Hematopoietic multipotent progenitor cell treated with erythropoietin and hydrocortisone succinate and interleukin-3 and kit ligand, for 6 days (in vitro differentiated cells): ENCODE results near the gene ST6GAL2.

Experiments
- DNase-seq: peaks from one replicate; pipeline ENCODE4 v3.0.0-alpha.2; 2015

Gene ST6GAL2

DNA sequence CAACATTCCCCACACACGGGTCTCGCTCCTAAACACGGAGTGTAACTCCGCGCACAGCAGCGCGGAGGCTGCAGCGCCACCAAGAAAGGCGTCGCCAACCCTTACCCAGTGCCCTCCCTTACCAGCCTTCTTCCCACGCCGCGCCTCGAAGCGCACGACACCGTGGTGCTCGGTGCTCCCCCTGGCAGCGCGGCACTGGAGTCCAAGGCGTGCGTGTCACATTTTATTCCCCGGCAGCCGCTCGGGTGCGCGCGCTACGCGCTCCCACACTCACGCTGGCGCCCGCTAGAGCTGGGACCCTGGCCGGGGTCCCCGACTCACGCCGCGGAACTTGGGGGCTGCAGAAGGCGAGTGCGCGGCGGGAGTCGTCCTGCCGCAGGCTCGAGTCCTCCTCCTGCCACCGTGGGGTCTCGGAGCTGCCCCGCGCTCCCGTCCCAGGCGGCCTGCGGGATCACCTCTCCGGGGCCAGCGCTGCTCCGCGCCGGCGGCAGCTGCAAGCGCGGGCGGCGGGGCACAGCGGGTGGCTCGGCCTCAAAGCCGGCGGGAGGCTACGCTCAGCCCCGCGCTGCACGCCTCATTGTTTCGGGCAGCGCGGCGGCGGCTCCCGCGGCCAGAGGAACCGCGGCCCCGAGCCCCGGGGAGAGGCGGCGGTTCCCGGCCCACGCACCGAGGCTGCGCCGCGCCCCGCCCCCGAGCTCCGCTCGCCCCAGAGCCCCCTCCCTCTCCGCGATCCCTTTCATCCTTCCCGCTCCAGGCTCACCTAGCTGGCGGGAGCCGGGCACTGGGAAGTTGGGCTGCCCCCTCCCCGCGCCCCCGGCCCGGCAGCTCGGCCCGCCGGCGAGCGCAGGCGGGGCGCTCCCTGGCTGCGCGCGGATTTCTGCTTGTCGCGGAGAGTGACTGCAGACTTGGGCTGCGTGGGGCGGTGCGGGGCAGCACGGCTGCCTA is at the start of gene ST6GAL2:
TSS of gene ST6GAL2 (minus strand) at position 197 of the 945 bp plus-strand sequence. CDS start 42,190 bp downstream, outside the sequence.
- DNase-seq: peak; percentile 37

DNA sequence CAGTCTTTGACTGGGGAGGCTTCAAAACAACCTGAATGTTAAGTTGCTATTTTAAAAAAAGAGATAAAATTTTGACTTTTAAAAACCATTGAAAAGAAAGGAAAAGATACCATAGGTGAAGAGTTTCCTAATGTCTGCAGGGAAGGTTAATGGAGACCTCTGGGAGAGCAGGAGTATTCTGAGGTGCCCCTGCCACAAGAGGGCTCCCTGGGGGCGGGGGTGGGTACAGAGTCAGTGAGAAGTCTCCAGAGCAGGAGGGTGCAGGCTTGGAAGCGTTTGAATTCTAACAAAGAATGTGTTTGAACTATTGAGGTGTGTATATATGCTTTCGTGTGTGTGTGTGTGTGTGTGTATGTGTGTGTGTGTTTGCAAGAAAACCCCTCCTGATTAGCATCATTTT is 46.7 kb upstream of the ST6GAL2 start:
- no peak for DNase-seq

GRCh38 chr2:106931717-106932335 is 45.9 kb upstream of the ST6GAL2 start:
- no peak for DNase-seq

DNA sequence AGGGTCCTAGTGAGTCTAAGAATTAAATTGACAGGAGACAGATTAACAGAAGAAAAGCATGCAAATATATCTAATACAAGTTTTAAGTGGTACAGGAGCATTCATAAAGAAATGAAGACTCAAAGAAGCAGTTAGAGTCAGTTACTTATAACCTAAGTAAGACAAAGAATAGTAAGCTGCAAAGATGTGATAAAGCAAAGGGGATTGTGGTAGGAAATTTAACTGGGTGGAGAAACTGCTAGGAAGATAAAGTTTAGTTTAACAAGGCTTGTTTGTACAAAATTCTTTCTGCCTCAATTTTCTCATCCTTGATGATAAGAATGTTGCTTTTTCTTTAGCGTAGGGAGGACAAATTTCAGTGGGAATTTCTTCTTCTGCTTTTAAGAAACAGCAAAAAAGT is 35.5 kb upstream of the ST6GAL2 start:
- peak; percentile 58 for DNase-seq

GRCh38 chr2:106919012-106919411 is 33.0 kb upstream of the ST6GAL2 start:
- DNase-seq: no peak

DNA sequence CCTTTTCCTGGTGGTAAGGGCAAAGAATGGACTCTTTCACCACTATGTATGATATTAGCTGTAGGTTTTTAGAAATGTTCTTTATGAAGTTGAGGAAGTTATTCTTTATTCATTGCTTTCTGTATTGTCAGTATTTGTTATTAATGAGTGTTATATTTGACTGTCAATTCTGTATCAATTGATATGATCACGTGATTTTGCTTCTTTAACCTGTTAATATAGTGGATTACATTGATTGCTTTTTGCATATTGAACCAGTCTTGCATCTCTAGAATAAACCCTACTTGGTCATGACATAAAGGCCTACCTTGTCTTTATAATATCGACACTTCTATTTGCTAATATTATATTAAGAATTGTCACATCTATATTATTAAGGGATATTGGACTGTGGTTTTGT is 18.3 kb upstream of the ST6GAL2 start:
- no peak for DNase-seq

DNA sequence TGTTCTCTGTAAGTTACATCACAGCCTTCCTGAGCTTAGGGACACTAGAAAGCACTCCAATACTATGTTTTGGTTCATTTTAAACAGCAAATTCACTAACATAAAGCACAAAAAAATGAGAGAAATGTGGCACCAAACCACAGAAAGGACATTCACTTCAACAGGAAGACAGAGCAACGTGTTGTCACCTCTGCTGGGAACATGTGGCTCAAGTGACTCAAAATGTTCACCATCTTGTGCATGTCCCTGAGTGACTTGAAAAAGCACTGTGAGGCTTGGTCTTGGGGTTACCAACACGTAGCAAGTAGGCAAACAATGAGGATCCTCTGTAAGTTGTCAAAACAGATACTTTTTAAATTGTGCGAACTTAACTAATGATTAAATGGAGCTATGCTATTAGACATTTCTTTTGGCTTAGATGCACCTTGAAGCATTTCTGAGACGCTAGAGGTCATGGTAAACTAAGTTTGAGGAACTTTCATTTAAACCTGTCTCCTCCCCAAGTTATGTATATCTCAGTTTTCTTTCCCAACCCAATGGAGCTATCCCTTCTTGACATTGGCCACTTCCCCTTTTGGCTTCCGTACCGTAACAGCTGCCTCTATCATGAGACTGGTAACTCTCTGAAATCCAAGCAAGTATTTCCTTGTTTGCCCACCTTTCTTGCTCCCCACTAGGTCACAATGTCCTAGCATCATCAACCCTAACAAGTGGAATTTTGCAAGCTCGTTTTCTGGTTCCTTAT is 14.0 kb upstream of the ST6GAL2 start:
- peak; percentile 25 for DNase-seq

DNA sequence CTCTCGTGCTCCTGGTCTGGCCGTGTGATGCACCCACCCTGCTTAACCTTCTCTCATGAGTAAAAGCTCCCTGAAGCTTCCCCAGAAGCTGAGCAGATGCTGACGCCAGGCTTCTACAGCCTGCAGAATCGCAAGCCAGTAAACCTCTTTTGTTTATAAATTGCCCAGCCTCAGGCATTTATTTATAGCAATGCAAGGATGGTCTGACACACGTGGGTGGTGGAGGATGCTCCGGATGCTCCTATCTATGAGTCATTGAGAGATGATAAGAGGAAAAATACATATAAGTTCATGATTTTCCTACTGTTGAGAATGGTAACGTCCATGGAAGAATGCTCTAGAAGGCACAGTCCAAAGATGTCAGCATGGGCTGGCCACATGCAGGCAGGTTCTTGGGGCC is 8.6 kb upstream of the ST6GAL2 start:
- no peak for DNase-seq

- no peak for DNase-seq
Measured at GRCh38 chr2:106892048-106892447, 6.1 kb upstream of the ST6GAL2 start.

GRCh38 chr2:106890606-106891005 is 4.6 kb upstream of the ST6GAL2 start:
- peak; percentile 37 for DNase-seq

DNA sequence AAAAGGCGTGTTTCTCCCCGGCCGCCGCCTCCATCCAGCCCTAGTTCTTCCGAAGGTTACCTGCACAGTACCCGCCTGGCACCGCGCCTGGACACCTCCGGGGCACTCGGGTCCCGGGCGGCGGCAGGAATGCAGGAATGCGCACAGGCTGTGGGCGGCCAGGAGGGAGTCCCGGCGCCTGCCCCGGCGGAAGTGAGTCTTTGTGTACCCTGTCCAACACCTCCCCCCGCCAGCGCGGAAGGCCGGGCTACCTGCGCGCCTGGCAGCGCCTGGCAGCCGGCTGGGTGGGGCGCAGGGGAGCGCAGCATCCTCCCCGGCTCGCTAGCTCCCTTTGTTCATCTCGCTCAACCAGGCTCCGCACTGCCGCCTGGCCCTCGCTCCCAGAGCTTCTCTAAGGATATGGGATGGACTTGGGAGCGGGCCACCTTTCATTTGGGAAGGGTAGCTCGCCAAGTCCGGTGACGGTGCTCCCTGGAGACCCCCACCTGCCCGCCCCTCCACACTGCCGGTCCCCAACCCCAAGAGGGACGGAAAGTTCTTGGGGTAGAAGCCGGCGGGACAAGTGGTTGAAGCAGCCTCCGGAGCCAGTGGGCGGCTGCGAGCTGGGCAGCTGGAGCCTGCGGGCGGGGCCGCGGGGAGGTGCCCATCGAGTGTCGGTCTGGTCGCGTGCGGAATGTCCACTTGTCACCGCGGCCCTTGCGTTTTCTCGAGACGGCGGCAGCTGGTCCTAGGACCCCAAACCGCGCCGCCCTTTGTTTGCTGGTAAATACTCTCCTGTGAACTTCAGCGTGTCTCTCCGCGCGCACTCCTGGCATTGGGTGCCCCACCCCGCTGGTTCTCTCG is 1.2 kb upstream of the ST6GAL2 start:
- DNase-seq: no peak

DNA sequence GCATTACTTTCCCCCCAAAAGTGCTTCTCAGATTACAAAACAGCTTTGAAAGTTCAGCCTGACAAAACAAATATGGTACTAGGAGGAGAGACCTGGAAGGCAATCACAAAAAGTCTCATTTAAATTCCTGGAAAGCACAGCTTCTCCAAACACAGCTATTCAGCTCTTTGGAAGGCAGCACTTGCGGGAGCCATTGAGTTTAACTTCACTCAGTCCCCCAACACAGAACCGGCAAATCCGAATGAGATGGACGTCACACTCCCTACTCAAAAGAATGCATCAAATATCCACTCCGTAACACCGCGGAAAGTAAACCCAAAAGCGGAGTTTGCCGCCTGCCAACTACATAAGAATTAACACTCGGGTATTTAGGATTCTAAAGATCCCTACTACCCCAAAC is 638 bp downstream of the ST6GAL2 start:
- DNase-seq: peak; percentile 10

DNA sequence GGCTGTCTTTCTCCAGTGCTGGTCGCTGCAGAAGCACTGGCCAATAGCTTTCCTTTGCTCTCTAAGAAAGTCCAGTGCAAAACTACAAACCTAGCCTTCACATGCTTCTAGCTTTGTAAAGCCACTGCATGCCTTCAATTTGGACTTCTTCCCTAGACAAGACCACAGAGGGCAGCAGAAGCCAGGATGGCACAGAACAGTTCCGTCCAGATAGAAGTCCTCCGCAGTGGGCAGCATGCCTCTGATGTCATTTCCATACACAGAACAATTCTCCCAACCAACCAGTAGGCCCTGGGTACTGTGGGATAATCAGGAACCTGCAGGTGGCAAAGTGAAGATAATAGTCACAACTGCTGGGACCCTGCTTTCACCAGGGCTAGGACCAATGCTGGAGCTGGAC is 3.3 kb downstream of the ST6GAL2 start:
- peak; percentile 11 for DNase-seq

DNA sequence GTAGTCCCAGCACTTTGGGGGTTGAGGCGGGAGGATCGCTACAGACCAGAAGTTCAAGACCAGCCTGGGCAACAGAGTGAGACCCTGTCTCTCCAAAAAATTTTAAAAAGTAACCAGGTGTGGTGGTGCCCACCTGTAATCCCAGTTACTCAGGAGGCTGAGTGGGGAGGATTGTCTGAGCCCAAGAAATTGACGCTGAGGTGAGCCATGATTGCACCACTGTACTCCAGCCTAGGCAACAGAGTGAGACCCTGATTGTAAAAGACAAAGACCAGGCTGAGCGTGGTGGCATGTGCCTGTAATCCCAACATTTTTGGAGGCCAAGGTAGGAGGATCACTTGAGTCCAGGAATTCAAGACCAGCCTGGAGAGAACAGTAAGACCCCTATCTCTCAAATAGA is 7.8 kb downstream of the ST6GAL2 start:
- DNase-seq: no peak

DNA sequence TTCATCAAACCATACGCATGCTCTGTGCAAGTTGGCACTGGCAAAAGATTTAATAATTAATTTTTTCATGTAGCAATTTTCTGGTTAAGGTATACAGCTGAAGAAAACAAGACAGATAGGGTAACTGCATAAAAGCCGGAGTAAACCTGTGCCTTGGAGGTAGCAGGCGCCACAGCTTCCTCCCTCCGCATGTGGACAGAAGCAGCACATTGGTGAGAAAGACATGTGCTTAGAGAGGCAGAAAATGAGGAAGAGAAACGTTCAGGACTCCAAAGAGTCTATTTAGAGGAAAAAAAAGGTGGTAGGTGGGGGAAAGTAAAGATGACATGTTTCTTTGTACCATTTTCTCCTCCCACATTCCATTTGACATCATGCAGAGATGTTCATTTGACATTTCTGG is 9.3 kb downstream of the ST6GAL2 start:
- DNase-seq: no peak

DNA sequence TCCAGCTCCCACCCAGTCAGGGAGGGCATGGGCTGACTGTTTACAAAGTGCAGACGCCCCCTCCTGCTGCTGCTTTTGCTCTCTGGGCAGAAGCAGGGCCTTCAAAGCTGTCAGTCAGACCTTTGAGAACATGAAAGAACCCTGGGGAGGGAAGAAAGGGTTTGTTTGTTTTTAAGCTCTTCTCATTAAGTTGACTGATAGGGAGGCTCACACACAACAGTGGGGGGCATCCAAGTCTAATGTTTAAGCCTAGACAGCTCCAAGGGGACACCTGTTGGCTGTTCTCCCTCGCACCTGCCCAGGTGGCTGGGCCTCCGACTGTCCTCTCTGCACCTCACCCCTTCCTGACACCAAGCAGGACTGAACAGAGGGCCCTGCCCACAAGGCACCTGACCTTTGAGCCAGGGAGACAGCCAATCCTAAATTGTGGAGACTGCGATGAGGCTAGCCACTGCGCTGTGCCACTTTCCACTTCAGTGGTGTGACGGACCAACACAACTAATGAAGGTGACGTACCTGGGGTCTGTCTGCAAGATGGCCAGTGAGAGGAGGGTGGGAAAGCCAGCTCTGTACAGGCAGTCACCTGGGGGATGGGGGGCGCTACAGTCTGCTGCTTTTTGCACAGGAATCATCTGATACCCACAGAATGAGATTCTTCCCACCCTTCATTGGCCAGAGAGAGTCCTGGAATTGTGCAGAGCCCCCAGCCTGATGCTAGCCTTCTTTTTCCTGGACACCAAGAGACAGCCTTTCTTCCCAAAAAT is 16.3 kb downstream of the ST6GAL2 start:
- no peak for DNase-seq

GRCh38 chr2:106868275-106868674 is 17.7 kb downstream of the ST6GAL2 start:
- peak; percentile 17 for DNase-seq

- no peak for DNase-seq
Measured at GRCh38 chr2:106867196-106867953, 18.6 kb downstream of the ST6GAL2 start.

DNA sequence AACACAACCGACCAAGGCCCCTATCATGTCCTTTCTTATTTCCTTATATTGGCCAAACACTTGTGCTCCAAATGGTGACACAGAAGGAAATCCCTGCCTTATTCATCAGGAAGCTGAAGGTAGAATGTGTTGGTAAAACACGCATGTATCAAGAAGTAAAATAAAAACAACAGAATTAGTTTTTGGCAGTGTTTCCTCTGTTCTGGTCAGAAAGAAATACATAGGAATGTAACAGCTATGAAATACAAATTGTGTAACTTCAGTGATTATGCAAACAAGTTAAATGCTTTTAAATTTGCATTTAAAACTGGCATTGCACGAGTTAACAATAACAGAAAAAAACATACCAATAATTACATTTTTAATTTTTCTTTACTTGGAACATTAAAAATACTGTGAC is 19.3 kb downstream of the ST6GAL2 start:
- DNase-seq: no peak

DNA sequence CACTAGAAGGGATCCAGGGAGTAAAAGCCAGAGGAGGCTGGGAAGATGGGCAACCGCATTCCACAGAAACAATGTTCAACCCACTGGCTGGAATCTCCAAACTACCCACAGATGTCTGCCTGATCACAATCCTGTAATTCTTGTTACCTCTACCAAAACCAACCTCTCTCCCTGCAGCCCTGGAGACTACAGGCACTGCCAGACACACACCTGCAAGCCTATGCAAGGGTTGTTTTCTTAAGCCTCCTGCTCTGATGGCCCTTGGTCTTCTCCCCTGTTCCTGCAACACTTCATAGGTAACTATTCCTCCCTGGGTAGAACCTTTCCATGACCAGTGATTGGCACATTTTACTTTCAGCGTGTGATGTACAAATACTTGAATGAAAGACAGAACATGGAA is 21.9 kb downstream of the ST6GAL2 start:
- no peak for DNase-seq

- DNase-seq: no peak
Measured at GRCh38 chr2:106863387-106863786, 22.6 kb downstream of the ST6GAL2 start.
